Stomach (tissue), 4 donors: ENCODE data around the gene CCR3.

Experiments used
- EP300 ChIP-seq: sonication (generic); formaldehyde crosslinking; IDR thresholded peaks from one replicate; pipeline ENCODE4 v1.6.1; 2017; ENCODE audit warnings: antibody characterized with exemption
- TF ChIP-seq, protein P1 (sequence below), 7 experiments: fragments of 450-650 bp in 4 of 7; fragments of 200-600 bp in 3 of 7; sonication (generic) in 3 of 7; IDR thresholded peaks; one replicate each; pipeline ENCODE4 v1.5.1; 2016 to 2019; ENCODE audit warnings: antibody characterized with exemption in 7 of 7, control low read depth in 2 of 7, mild to moderate bottlenecking in 1 of 7

DNA sequence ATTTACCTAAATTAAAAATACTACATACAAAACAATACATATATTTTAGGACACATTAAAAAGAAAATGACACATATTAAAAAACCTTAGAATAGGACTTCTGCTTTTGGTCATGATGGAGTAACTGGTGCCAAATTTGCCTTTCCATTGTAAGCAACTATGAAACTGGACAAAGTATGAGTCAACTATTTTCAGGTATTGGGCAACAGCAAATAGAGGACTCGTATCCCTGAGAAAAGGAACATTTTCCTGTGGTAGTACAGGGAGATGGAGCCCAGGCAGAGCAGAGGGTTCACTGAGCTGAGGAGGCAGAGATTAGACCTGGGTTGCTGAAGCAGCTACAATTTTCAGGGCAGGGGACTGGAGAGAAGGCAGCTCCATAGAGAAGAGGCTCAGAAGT lies 48.8 kb upstream of the CCR3 start:
- no peak for TF ChIP-seq EP300
- TF ChIP-seq, protein P1, sequence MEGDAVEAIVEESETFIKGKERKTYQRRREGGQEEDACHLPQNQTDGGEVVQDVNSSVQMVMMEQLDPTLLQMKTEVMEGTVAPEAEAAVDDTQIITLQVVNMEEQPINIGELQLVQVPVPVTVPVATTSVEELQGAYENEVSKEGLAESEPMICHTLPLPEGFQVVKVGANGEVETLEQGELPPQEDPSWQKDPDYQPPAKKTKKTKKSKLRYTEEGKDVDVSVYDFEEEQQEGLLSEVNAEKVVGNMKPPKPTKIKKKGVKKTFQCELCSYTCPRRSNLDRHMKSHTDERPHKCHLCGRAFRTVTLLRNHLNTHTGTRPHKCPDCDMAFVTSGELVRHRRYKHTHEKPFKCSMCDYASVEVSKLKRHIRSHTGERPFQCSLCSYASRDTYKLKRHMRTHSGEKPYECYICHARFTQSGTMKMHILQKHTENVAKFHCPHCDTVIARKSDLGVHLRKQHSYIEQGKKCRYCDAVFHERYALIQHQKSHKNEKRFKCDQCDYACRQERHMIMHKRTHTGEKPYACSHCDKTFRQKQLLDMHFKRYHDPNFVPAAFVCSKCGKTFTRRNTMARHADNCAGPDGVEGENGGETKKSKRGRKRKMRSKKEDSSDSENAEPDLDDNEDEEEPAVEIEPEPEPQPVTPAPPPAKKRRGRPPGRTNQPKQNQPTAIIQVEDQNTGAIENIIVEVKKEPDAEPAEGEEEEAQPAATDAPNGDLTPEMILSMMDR (IDR thresholded peaks at IDR 0.05) = no peak
